B cell (primary cell): ENCODE data around the gene CDYL2.

Experiments used
- CTCF ChIP-seq: fragments of 200-600 bp; IDR thresholded peaks from one replicate; pipeline ENCODE4 v1.8.0; 2022; ENCODE audit warnings: antibody characterized with exemption, mild to moderate bottlenecking
- EZH2 ChIP-seq: IDR thresholded peaks from 2 replicates; pipeline ENCODE4 v1.6.1; 2012; ENCODE audit warnings: borderline replicate concordance, low read depth, mild to moderate bottlenecking, moderate library complexity, low read length; ENCODE audit not compliant: insufficient read depth, poor library complexity, severe bottlenecking

GRCh38 chr16:80680839-80681238 is 123.6 kb downstream of the CDYL2 start:
- TF ChIP-seq CTCF (no peak), EZH2 (no peak)
